K562 (cell line): Measurements from ENCODE around the gene BNIPL. TPM values are rescaled to one million over a fixed set of nuclear protein-coding genes. Genes with fewer than 3 reads are reported as not detected.

Source experiments
- CEBPG ChIP-seq, 3 experiments: fragments of 200-800 bp in 1 of 3; sonication (Bioruptor generic) in 1 of 3; sonication (generic) in 1 of 3; formaldehyde crosslinking in 1 of 3; IDR thresholded peaks in 2 of 3; conservative IDR thresholded peaks in 1 of 3; 2 replicates each; pipeline versions ENCODE4 v1.6.1 to v1.8.0; 2016 to 2022; ENCODE audit warnings: missing compliant biosample characterization in 2 of 3, missing genetic modification characterization in 2 of 3, mild to moderate bottlenecking in 1 of 3, missing genetic modification reagents in 1 of 3
- CHD1 ChIP-seq: fragments of 200-600 bp; sonication (generic); IDR thresholded peaks from one replicate; pipeline ENCODE4 v1.6.1; 2012; ENCODE audit warnings: mild to moderate bottlenecking, moderate library complexity, low read length, inconsistent platforms
- CREBBP ChIP-seq: IDR thresholded peaks from one replicate; pipeline ENCODE4 v1.6.1; 2012; ENCODE audit warnings: low read depth, mild to moderate bottlenecking, control low read depth, inconsistent platforms, low read length
- EP400 ChIP-seq: fragments of 450-650 bp; IDR thresholded peaks from 2 replicates; pipeline ENCODE4 v1.6.1; 2017; ENCODE audit warnings: antibody characterized with exemption, mild to moderate bottlenecking, moderate library complexity
- FOSL1 ChIP-seq: fragments of 200-800 bp; sonication (Bioruptor generic); conservative IDR thresholded peaks from 2 replicates; pipeline ENCODE4 v1.6.1; 2016; ENCODE audit warnings: missing genetic modification characterization, missing compliant biosample characterization
- HMBOX1 ChIP-seq: sonication (generic); IDR thresholded peaks from 2 replicates; pipeline ENCODE4 v1.6.1; 2016
- HNRNPH1 ChIP-seq: fragments of 200-400 bp; formaldehyde crosslinking; optimal IDR thresholded peaks from 2 replicates; pipeline ENCODE3; 2017; ENCODE audit warnings: low read depth, mild to moderate bottlenecking, low read length, moderate library complexity
- HNRNPLL ChIP-seq: fragments of 200-400 bp; formaldehyde crosslinking; IDR thresholded peaks from 2 replicates; pipeline ENCODE4 v1.6.1; 2017; ENCODE audit warnings: low read length, low read depth, mild to moderate bottlenecking; ENCODE audit not compliant: poor library complexity, severe bottlenecking
- JUN ChIP-seq, 2 experiments: sonication (generic) in 1 of 2; formaldehyde crosslinking in 1 of 2; IDR thresholded peaks; 2 replicates each; pipeline versions ENCODE4 v1.6.1 to v1.8.0; 2012 to 2022; ENCODE audit warnings: borderline replicate concordance in 2 of 2, mild to moderate bottlenecking in 2 of 2, improper control_type of control experiment in 1 of 2, low read depth in 1 of 2, low read length in 1 of 2, missing genetic modification reagents in 1 of 2
- MAFK ChIP-seq: IDR thresholded peaks from 2 replicates; pipeline ENCODE4 v1.6.1; 2011; ENCODE audit warnings: low read length, improper control_type of control experiment
- MEIS2 ChIP-seq: fragments of 450-650 bp; IDR thresholded peaks from 2 replicates; pipeline ENCODE4 v1.6.1; 2014; ENCODE audit warnings: mild to moderate bottlenecking; ENCODE audit not compliant: partially characterized antibody
- MLLT1 ChIP-seq, 2 experiments: fragments of 450-650 bp; IDR thresholded peaks; 2 replicates each; pipeline ENCODE4 v1.6.1; 2016
- MTA1 ChIP-seq: fragments of 450-650 bp; IDR thresholded peaks from 2 replicates; pipeline ENCODE4 v1.6.1; 2017; ENCODE audit warnings: borderline replicate concordance
- MTA3 ChIP-seq: fragments of 450-650 bp; formaldehyde crosslinking; IDR thresholded peaks from 2 replicates; pipeline ENCODE4 v1.6.1; 2017; ENCODE audit warnings: mild to moderate bottlenecking, borderline replicate concordance
- NR2F6 ChIP-seq: fragments of 450-650 bp; formaldehyde crosslinking; IDR thresholded peaks from 2 replicates; pipeline ENCODE4 v1.4.0; 2020; ENCODE audit warnings: mild to moderate bottlenecking
- PHB2 ChIP-seq: fragments of 450-650 bp; IDR thresholded peaks from 2 replicates; pipeline ENCODE4 v1.6.1; 2017; ENCODE audit warnings: low read depth
- PHF8 ChIP-seq: fragments of 200-600 bp; sonication (generic); IDR thresholded peaks from 2 replicates; pipeline ENCODE4 v1.6.1; 2012; ENCODE audit warnings: mixed run types, mild to moderate bottlenecking, inconsistent platforms, low read length, moderate library complexity, borderline replicate concordance
- POLR2B ChIP-seq: fragments of 450-650 bp; IDR thresholded peaks from 2 replicates; pipeline ENCODE4 v1.6.1; 2018; ENCODE audit warnings: low read depth; ENCODE audit not compliant: partially characterized antibody
- PTRF ChIP-seq: fragments of 450-650 bp; IDR thresholded peaks from 2 replicates; pipeline ENCODE4 v1.6.1; 2016; ENCODE audit warnings: mild to moderate bottlenecking, missing genetic modification characterization, missing compliant biosample characterization
- TFAM ChIP-seq: fragments of 250-450 bp; sonication (Bioruptor Pico); conservative IDR thresholded peaks from 2 replicates; pipeline ENCODE4 v1.5.0; 2021; ENCODE audit warnings: mild to moderate bottlenecking, moderate library complexity
- THAP7 ChIP-seq: fragments of 250-450 bp; sonication (Bioruptor Pico); IDR thresholded peaks from 2 replicates; pipeline ENCODE4 v1.5.0; 2021
- THRA ChIP-seq: fragments of 450-650 bp; IDR thresholded peaks from 2 replicates; pipeline ENCODE4 v1.6.1; 2017; ENCODE audit warnings: mild to moderate bottlenecking, moderate library complexity
- ZNF146 ChIP-seq: IDR thresholded peaks from one replicate; pipeline ENCODE4 v1.6.1; 2018; ENCODE audit warnings: missing compliant biosample characterization; ENCODE audit not compliant: unreplicated experiment
- ZSCAN29 ChIP-seq: fragments of 450-650 bp; IDR thresholded peaks from 2 replicates; pipeline ENCODE4 v1.6.1; 2017
- polyA plus RNA-seq, 8 experiments: library from polyadenylated mRNA; depleted of rRNA in 4 of 8; stranded (reverse) in 5 of 8; unstranded in 3 of 8; fragments of >200 nt; fragmentation: Nextera tagmentation in 2 of 8; fragmentation: Illumina TruSeq in 1 of 8; extraction: Ambion mirVana in 2 of 8; extraction: Trizol in 1 of 8; gene quantifications; 2 replicates each; pipeline versions ENCODE4 v1.2.1 to v1.2.3, GENCODE V29; 2011 to 2014; ENCODE audit warnings: inconsistent platforms in 1 of 8, missing spikeins in 1 of 8
- total RNA-seq, 7 experiments: library from RNA; depleted of rRNA in 6 of 7; stranded (reverse); fragments of >200 nt in 6 of 7; fragmentation: Illumina TruSeq in 2 of 7; extraction: Trizol in 2 of 7; gene quantifications; 2 replicates each; pipeline versions ENCODE4 v1.2.1 to v1.2.3, GENCODE V29; 2011 to 2021; ENCODE audit warnings: low replicate concordance in 1 of 7

The BNIPL gene
- total and polyA plus RNA-seq, 9 of the 15 experiments (the other 6 are each of a cell fraction or from before 2014, with no cell fraction given), result 0.08 to 1.4 (median 0.68) TPM

- TF ChIP-seq CEBPG (CRISPR knock-in tag; IDR thresholded peaks at IDR 0.05) (peak; percentile 88), CEBPG (tag; conservative IDR thresholded peaks at IDR 0.05 in 1 of 2, IDR thresholded peaks at IDR 0.05 in 1 of 2) (peak; percentile 48 to 87), MAFK (peak; percentile 16; the same call in 1 of the 2 replicates), HMBOX1 (no peak), CREBBP (no peak), PHB2 (no peak), HNRNPLL (no peak), TFAM (CRISPR knock-in tag) (no peak), ZNF146 (no peak), MLLT1 (IDR thresholded peaks at IDR 0.05) (0 out of 4 replicates have a peak, but pooled peaks of 1 of the 2 experiments have one; percentile 42), THAP7 (CRISPR knock-in tag) (no peak), ZSCAN29 (no peak), MTA1 (no peak), JUN (IDR thresholded peaks at IDR 0.05; ENCODE audit: borderline replicate concordance, low read depth, low read length) (no peak), JUN (CRISPR knock-in tag; IDR thresholded peaks at IDR 0.05; ENCODE audit: borderline replicate concordance) (no peak), CHD1 (no peak), NR2F6 (CRISPR knock-in tag) (no peak), MTA3 (no peak; the same call in 1 of the 2 replicates), POLR2B (peak; percentile 36), MEIS2 (peak; percentile 78), EP400 (peak; percentile 75), PTRF (no peak), PHF8 (no peak), THRA (no peak), FOSL1 (tag) (peak; percentile 63), HNRNPH1 (no peak)
Measured at GRCh38 chr1:151054971-151055547, 18.7 kb downstream of the BNIPL start (continued).
